HG02943 (cell line): ENCODE results near the gene USP20.
"Not testable (repeated sequence)": the region's sequence is repeated elsewhere in the genome, so short reads cannot be mapped to it uniquely, and the experiment has no call there.

Experiments
- ATAC-seq: cut with Tn5 transposase; IDR thresholded peaks from one replicate; pipeline ENCODE4 v1.9.1; 2021; ENCODE audit warnings: mild to moderate bottlenecking, low read depth, moderate library complexity; ENCODE audit not compliant: unreplicated experiment

Gene USP20

DNA sequence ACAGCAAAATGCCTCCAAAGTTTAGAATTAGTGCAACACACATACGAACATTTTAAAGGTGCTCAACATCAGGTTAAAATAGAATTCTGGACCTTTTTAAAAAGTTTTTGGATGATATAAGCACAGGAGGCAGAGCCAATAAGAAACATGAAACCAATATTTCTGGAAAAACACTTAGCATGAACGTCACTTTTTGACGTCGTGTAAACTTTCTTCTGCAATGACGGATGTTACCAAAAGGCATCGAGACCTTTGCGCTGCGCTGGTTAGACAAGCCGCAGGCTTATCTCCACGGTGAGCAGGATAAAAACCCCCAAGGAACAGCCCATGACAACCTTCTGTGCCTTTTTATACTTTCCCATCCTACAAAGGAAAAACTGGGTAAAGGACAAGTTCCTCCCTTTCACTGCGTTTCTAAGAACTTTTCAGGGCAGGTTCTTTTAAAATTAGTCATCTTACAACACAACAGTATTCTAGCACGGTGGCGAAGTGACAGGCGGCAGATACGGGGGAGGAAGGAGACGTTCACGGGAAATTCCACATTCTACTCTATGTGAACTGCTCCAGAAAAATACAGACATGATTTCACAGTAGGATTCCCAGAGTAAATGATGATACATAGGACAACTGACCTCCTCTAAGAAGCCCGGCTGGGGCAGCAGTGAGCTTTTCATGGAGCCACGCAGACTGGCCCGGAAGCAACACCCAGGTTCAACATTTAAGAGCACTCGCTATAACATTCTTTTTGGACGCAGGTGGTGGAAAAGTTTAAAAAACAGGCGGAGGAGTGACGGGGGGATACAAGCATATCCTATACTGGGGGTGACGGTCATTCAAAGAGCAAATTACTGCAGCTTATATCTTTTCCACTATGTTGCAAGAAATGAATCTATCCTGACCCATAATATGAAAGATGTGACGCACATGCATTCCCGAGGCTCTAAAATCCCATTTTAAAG lies 52.4 kb downstream of the USP20 start:
- no peak for ATAC-seq

- ATAC-seq = peak; percentile 53
Measured at GRCh38 chr9:129888293-129889121, 53.2 kb downstream of the USP20 start.

DNA sequence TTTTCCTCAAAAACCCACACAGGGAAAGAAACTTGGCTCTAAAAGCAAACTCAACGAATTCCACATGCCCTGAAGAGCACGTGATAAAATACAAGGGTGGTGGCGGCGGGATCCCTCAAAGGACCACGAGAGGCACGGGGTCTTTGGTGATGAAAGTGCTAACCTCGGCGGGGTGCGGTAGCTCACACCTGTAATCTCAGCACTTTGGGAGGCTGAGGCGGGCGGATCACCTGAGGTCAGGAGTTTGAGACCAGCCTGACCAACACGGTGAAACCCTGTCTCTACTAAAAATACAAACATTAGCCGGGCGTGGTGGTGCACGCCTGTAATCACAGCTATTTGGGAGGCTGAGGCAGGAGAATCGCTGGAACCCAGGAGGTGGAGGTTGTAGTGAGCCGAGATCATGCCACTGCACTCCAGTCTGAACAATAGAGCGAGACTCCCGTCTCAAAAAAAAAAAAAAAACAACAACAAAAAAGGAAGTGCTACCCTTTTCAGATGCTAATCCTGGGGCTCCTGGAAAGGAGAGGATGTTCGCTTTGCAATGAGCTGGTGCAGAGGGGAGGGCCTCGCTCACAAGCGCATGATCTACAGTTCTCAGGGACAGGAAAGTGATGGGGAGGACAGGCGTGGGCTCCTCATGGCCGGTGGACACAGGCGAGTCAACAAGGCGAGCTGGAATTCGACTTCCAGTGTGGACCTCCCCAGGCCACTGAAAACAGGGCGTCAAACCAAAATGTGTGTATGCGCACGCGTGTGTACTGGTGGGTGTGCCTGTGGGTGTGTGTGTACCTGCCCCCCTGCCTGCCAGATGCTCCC lies 54.1 kb downstream of the USP20 start:
- ATAC-seq = no peak

GRCh38 chr9:129889941-129890717 lies 54.9 kb downstream of the USP20 start:
- ATAC-seq = no peak

DNA sequence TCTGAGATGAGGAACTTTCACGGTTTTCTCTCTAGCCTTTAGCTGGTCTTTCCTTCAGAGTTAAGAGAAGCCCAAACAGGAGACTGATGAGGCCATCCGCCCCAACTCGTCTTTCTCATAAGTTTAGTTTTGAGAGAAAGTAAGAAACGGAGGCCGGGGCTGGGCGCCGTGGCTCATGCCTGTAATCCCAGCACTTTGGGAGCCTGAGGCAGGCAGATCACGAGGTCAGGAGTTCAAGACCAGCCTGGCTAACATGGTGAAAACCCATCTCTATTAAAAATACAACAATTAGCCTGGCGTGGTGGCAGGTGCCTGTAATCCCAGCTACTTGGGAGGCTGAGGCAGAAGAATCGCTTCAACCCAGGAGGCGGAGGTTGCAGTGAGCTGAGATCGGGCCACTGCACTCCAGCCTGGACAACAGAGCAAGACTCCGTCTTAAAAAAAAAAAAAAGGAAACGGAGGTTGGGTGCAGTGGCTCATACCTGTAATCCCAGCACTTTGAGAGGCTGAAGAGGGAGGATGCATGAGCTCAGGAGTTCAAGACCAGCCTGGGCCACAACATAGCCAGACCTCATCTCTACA lies 55.6 kb downstream of the USP20 start:
- not testable (repeated sequence) for ATAC-seq

DNA sequence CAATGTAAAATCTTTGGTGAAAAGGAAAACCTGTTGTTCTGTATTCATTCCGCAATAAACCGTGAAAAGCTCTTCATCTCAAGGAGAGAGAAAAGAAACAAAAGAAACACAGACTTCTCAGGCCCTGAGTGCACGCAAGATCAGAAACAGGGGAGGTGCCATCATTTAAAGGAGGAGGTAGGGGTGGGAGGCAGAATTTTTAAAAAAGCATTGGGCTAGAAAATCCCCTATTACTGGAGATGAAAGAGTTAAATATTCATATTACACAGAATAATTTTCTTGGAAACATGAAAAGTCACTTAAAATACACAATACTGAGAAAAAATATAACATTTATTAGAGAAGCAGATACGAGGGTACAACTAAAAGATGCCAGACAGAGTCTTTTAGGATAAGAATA lies 56.3 kb downstream of the USP20 start:
- no peak for ATAC-seq

DNA sequence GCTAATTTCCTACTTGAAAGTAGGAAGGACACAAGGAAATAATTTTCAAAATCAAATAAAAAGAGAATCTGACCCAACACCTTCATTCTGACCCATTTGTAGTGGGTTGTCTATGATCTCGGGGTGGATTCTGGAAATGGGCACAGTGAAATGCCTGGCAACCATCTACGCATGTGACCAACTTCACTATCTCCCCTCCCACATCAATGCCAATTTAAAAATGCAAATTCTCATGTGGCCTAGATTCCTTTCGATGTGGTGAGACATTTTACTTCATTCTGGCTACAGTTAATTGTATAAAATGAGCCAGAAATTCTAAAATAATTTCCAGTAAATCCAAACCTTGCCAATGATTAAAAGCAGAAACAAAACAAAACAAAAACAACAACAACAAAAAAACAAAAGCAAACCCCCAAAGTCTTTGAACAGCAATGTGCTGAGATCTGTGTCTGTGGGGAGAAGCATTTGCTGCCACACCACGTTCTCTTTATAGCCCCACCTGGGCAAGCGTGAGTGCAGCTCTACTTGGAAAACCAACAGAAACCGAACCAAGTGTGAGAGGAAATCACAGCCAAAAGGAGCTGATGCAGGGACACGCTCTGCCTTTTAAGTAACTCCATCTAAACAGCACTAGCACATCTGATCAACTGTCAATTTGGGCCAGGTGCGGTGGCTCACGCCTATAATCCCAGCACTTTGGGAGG lies 59.0 kb downstream of the USP20 start:
- ATAC-seq = no peak

GRCh38 chr9:129895376-129896268 lies 60.4 kb downstream of the USP20 start:
- ATAC-seq = no peak

- ATAC-seq = no peak
Measured at GRCh38 chr9:129897263-129897662, 62.0 kb downstream of the USP20 start.

DNA sequence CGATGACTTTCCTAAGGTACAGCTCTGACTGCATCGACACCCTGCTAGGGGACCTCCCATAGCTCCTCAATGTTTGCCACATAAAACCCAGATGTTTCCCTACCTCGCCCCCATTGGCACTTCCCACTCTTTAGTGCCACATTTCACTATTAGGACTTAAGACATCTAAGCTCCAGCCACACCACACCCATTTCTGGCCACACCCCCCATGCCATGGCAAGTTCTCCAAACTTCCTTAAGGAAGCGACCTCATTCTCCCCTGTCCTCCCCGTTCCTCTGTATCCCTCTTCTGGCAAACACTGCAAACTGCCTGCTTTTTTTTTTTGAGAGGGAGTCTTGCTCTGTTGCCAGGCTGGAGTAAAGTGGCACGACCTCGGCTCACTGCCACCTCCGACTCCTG lies 62.9 kb downstream of the USP20 start:
- ATAC-seq = no peak

DNA sequence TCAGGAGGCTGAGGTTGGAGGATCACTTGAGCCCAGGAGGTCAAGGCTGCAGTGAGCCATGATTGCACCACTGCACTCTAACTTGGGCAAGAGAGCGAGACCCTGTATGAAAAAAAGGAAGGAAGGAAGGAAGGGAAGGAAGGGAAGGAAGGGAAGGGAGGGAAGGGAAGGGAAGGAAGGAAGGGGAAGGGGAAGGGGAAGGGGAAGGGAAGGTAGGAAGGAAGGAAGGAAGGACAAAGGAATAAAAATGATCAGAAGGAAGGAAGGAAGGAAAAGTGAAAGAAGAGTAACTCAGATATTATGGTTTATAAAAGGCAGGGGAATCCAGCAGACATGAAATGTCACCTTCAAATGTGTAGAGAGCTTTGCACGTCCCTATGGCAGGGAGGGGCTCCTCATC lies 64.4 kb downstream of the USP20 start:
- ATAC-seq = no peak

DNA sequence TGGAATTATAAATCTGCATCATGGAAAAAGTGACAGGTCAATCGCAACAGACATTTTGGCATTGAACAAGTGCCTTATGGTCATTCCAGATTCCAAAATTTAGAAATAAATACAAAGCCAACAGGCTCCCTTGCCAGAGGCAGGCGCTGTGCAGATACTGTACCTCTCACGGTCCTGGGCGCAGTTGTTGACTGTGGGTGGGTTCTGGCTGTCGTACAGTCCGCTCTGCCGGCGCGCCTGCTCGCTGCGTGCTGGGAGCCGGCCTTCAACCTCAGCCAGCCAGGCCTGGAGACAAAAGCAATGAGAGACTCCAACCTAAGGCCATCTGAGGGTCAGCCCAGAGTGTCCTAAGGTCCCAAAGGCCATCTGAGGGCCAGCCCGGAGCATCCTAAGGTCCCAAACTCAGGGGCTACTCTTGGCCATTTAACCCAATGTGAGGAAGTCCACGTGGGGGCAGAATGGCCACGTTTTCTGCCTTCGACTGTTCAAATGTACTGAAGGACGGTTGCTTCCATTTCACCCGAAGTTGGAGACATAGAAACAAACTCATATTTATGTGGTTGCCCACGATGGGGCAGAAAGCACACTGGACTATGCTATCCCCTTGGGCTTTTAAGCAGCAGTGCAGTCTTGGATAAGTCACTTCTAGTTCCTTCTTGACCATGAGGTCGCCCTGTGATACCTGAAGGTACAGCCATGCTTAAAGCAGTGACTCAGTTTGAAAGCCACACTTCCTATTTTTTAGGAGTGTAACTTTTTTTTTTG lies 65.2 kb downstream of the USP20 start:
- no peak for ATAC-seq

DNA sequence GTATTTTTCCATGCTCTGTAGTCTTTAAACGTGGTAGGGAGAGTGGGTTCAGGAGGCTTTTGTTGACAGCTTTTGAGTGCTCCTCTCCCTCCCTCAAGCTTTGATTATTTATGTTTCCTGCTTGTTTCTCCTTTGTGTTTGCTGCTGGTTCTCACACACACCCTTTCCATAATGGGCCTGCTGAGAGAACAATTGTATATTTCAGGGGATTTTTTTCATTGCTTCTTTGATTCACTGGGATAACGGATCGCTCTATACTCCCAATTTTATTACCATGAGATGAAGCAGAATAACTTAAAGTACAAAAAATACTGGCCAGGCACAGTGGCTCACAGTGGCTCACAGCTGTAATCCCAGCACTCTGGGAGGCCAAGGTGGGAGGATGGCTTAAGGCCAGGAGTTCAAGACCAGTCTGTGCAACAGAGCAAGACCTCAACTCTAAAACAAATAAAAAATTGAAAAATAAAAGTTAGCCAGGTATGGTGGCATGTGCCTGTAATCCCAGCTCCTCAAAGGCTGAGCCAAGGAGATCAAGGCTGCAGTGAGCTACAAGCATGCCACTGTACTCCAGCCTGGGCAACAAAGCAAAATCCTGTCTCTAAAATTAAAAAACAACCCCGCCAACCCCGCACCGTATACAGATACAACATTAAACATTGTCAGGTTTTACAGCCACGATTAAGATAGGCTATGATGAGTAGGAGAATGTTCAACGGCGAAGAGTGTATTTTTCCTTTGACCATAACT lies 66.9 kb downstream of the USP20 start:
- no peak for ATAC-seq

- ATAC-seq = no peak
Measured at GRCh38 chr9:129902740-129903134, 67.5 kb downstream of the USP20 start.

DNA sequence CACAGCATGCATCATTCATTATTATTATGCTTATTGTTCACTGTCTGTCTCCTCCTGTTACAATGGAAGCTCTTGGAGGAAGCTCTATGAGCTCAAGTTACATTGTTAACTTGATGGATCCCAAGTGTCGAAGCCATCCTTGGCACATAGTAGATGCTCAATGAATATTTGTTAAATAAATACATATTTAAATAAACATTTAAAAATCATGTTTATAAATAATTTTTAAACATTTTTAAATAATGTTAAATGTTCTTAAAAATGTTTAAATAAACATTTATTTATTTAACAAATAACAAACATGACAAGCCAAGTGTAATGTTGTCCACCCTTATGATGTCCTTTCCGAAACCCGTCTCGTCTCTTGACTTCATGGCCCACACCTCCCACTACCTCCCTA lies 69.5 kb downstream of the USP20 start:
- no peak for ATAC-seq

- ATAC-seq = no peak
Measured at GRCh38 chr9:129906298-129906697, 71.0 kb downstream of the USP20 start.

DNA sequence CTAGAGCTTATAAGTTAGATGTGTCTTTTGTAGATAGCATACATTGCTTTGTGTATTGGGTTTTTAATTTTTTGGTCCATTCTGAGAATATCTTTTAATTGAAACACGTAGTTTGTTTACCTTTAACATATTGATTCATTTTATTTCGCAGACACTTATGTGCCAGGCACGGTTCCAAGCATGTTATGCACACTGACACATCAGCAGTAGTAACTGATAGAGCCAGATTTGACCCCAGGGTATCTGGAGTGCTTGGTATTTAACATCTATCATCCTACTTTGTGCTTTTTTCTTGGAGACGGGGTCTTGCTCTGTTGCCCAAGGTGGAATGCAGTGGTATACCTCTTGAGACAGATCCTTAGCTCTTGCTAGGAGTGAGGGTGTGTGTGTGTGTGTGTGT lies 71.9 kb downstream of the USP20 start:
- no peak for ATAC-seq
